Neural cell (in vitro differentiated cells): Measurements from ENCODE around the gene DST.

Experiments used
- EZH2 ChIP-seq: fragments of 200-600, 300-800 bp; shearing (Covaris generic), sonication (generic); IDR thresholded peaks from 2 replicates; pipeline ENCODE4 v1.6.1; 2014; ENCODE audit warnings: antibody characterized with exemption, low read length, borderline replicate concordance, mild to moderate bottlenecking; ENCODE audit not compliant: insufficient read depth, poor library complexity, severe bottlenecking
- POLR2AphosphoS5 ChIP-seq: IDR thresholded peaks from 2 replicates; pipeline ENCODE4 v1.6.1; 2012
- TAF1 ChIP-seq: IDR thresholded peaks from 2 replicates; pipeline ENCODE4 v1.6.1; 2012; ENCODE audit warnings: low read depth
- TF ChIP-seq, protein P1 (sequence below): fragments of 450-650 bp; IDR thresholded peaks from 2 replicates; pipeline ENCODE4 v1.5.1; 2014; ENCODE audit warnings: antibody characterized with exemption, mild to moderate bottlenecking, moderate library complexity; ENCODE audit not compliant: poor library complexity, severe bottlenecking

DNA sequence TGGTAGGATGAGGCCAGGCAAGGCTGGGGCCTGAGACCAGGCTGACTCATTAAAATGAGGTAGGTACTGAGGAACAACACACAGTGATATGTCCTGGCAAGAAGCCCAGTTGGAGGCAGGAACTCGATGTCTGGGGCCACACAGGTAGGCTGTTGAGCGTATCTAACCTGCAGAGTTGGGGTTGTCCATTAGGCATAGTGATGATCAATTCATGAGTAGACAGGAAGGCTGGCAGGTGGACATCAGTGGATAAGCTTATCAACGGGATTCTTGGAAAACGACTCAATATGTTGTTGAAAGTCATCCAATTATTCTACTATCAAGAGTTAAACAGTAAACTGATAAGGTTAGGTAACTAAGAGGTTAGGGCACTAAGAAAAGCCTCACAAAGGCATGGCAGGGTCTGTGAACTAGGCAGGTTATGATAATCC, 202.1 kb downstream of the DST start:
- no peak for TF ChIP-seq EZH2
- no peak for TF ChIP-seq POLR2AphosphoS5
- TF ChIP-seq, protein P1, sequence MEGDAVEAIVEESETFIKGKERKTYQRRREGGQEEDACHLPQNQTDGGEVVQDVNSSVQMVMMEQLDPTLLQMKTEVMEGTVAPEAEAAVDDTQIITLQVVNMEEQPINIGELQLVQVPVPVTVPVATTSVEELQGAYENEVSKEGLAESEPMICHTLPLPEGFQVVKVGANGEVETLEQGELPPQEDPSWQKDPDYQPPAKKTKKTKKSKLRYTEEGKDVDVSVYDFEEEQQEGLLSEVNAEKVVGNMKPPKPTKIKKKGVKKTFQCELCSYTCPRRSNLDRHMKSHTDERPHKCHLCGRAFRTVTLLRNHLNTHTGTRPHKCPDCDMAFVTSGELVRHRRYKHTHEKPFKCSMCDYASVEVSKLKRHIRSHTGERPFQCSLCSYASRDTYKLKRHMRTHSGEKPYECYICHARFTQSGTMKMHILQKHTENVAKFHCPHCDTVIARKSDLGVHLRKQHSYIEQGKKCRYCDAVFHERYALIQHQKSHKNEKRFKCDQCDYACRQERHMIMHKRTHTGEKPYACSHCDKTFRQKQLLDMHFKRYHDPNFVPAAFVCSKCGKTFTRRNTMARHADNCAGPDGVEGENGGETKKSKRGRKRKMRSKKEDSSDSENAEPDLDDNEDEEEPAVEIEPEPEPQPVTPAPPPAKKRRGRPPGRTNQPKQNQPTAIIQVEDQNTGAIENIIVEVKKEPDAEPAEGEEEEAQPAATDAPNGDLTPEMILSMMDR, result no peak
- no peak for TF ChIP-seq TAF1
